H1 (cell line): ENCODE results near the gene RMC1. TPM values are rescaled to one million over a fixed set of nuclear protein-coding genes. Genes with fewer than 3 reads are reported as not detected.

Source experiments
- CTCF ChIA-PET: fragments of 300-600 bp; sonication (Branson Sonifier 250); formaldehyde crosslinking; loops from one replicate; lab custom pipeline; 2021; ENCODE audit not compliant: partially characterized antibody; lab: Charles Lee
- POLR2A ChIA-PET: fragments of 300-600 bp; sonication (Branson Sonifier 250); formaldehyde crosslinking; loops from one replicate; lab custom pipeline; 2021; ENCODE audit warnings: inconsistent platforms; ENCODE audit not compliant: partially characterized antibody; lab: Charles Lee
- DNase-seq, 2 experiments: peaks; one replicate each; pipeline versions ENCODE4 v3.0.0 to v3.0.0-alpha.2; 2010 to 2022; ENCODE audit warnings: low spot score in 2 of 2, low read depth in 1 of 2, mixed read lengths in 1 of 2
- FAIRE-seq: peaks from 2 replicates; lab custom pipeline; 2011; peaks lifted over from hg19 to GRCh38; lab: Jason Lieb, UNC
- H2AFZ ChIP-seq: 2 replicates; pipeline ENCODE4 v1.8.1; 2012; ENCODE audit warnings: low read length, inconsistent platforms
- H2AK5ac ChIP-seq: 2 replicates; pipeline ENCODE4 v1.6.1; 2013; ENCODE audit warnings: low read depth, low read length
- H2BK120ac ChIP-seq: replicated peaks from 2 replicates; pipeline ENCODE3; 2013; ENCODE audit warnings: low read depth, low read length, inconsistent platforms
- H2BK12ac ChIP-seq: 2 replicates; pipeline ENCODE4 v1.6.1; 2013; ENCODE audit warnings: low read depth, low read length
- H2BK15ac ChIP-seq: 2 replicates; pipeline ENCODE4 v1.6.1; 2013; ENCODE audit warnings: low read length
- H2BK20ac ChIP-seq: 2 replicates; pipeline ENCODE4 v1.6.1; 2013; ENCODE audit warnings: low read length
- H2BK5ac ChIP-seq: 2 replicates; pipeline ENCODE4 v1.6.1; 2013; ENCODE audit warnings: low read depth, low read length
- H3K14ac ChIP-seq: 2 replicates; pipeline ENCODE4 v1.6.1; 2013; ENCODE audit warnings: inconsistent platforms; ENCODE audit not compliant: insufficient read length
- H3K18ac ChIP-seq: 2 replicates; pipeline ENCODE4 v1.6.1; 2013; ENCODE audit warnings: low read length; ENCODE audit errors: extremely low read depth
- H3K23ac ChIP-seq: 2 replicates; pipeline ENCODE4 v1.6.1; 2013; ENCODE audit warnings: inconsistent platforms; ENCODE audit not compliant: insufficient read length
- H3K23me2 ChIP-seq: 2 replicates; pipeline ENCODE4 v1.6.1; 2013; ENCODE audit warnings: low read depth, low read length
- H3K27ac ChIP-seq: 2 replicates; pipeline ENCODE4 v1.6.1; 2011; ENCODE audit warnings: low read depth, low read length, inconsistent platforms
- H3K27me3 ChIP-seq, 4 experiments: replicated peaks in 1 of 4; 1 replicate in 1 of 4; 2 replicates in 3 of 4; pipeline versions ENCODE4 v1.6.1 to v1.8.1; 2011 to 2013; ENCODE audit warnings: low read length in 3 of 4, mild to moderate bottlenecking in 3 of 4, inconsistent platforms in 2 of 4, mixed read lengths in 2 of 4, moderate library complexity in 1 of 4; ENCODE audit not compliant: control insufficient read depth in 3 of 4, insufficient read depth in 3 of 4; ENCODE audit errors: extremely low read depth in 1 of 4
- H3K36me3 ChIP-seq, 4 experiments: 2 replicates each; pipeline versions ENCODE4 v1.6.1 to v1.8.1; 2011 to 2013; ENCODE audit warnings: mild to moderate bottlenecking in 4 of 4, low read length in 3 of 4, moderate library complexity in 2 of 4, control low read depth in 1 of 4, inconsistent platforms in 1 of 4; ENCODE audit not compliant: insufficient read depth in 4 of 4, control insufficient read depth in 2 of 4
- H3K4ac ChIP-seq: replicated peaks from 2 replicates; pipeline ENCODE3; 2013; ENCODE audit warnings: low read length, low read depth, mixed read lengths, inconsistent platforms; ENCODE audit not compliant: insufficient read length
- H3K4me1 ChIP-seq, 4 experiments: replicated peaks in 1 of 4; 1 replicate in 1 of 4; 2 replicates in 3 of 4; pipeline versions ENCODE4 v1.6.1 to v1.8.1; 2011 to 2013; ENCODE audit warnings: low read length in 3 of 4, inconsistent platforms in 2 of 4, mixed read lengths in 1 of 4; ENCODE audit not compliant: insufficient read depth in 4 of 4, control insufficient read depth in 3 of 4
- H3K4me2 ChIP-seq, 2 experiments: 2 replicates each; pipeline versions ENCODE4 v1.6.1 to v1.8.1; 2011 to 2013; ENCODE audit warnings: low read depth in 2 of 2, low read length in 2 of 2, control low read depth in 1 of 2, inconsistent platforms in 1 of 2, mild to moderate bottlenecking in 1 of 2; ENCODE audit not compliant: insufficient read depth in 1 of 2
- H3K4me3 ChIP-seq, 4 experiments: fragments of 200-600, 300-600 bp in 1 of 4; sonication (generic), shearing (Covaris generic), sonication (Bioruptor Twin) in 1 of 4; 2 replicates each; pipeline versions ENCODE4 v1.5.1 to v1.8.1; 2011 to 2016; ENCODE audit warnings: low read length in 4 of 4, low read depth in 3 of 4, control low read depth in 2 of 4, inconsistent platforms in 2 of 4, mild to moderate bottlenecking in 2 of 4, mixed read lengths in 1 of 4, moderate library complexity in 1 of 4; ENCODE audit not compliant: insufficient read depth in 2 of 4; ENCODE audit errors: extremely low read depth in 1 of 4
- H3K56ac ChIP-seq: replicated peaks from 2 replicates; pipeline ENCODE3; 2013; ENCODE audit warnings: low read depth, mild to moderate bottlenecking, mixed read lengths, low read length, inconsistent platforms; ENCODE audit not compliant: insufficient read length
- H3K79me1 ChIP-seq: 2 replicates; pipeline ENCODE4 v1.6.1; 2013; ENCODE audit warnings: low read depth, low read length, control low read depth
- H3K79me2 ChIP-seq, 2 experiments: 2 replicates each; pipeline versions ENCODE4 v1.6.1 to v1.8.1; 2012 to 2013; ENCODE audit warnings: low read length in 2 of 2, mild to moderate bottlenecking in 2 of 2, inconsistent platforms in 1 of 2; ENCODE audit not compliant: insufficient read depth in 2 of 2, control insufficient read depth in 1 of 2
- H3K9ac ChIP-seq, 4 experiments: replicated peaks in 1 of 4; 1 replicate in 1 of 4; 2 replicates in 3 of 4; pipeline versions ENCODE4 v1.6.1 to v1.8.1; 2011 to 2013; ENCODE audit warnings: low read depth in 3 of 4, low read length in 3 of 4, control low read depth in 2 of 4, mild to moderate bottlenecking in 2 of 4, moderate library complexity in 2 of 4, inconsistent platforms in 1 of 4; ENCODE audit errors: extremely low read depth in 1 of 4
- H3K9me3 ChIP-seq, 2 experiments: 2 replicates each; pipeline versions ENCODE4 v1.6.1 to v1.8.1; 2012 to 2013; ENCODE audit warnings: mild to moderate bottlenecking in 2 of 2, moderate library complexity in 2 of 2, control low read depth in 1 of 2, inconsistent platforms in 1 of 2, low read depth in 1 of 2, low read length in 1 of 2, mixed read lengths in 1 of 2; ENCODE audit not compliant: insufficient read depth in 2 of 2
- H4K20me1 ChIP-seq, 2 experiments: replicated peaks in 1 of 2; 2 replicates each; pipeline versions ENCODE3 to v1.8.1; 2011 to 2013; ENCODE audit warnings: inconsistent platforms in 2 of 2, low read length in 2 of 2, mild to moderate bottlenecking in 1 of 2; ENCODE audit not compliant: insufficient read depth in 2 of 2, control insufficient read depth in 1 of 2
- H4K5ac ChIP-seq: 2 replicates; pipeline ENCODE4 v1.6.1; 2013; ENCODE audit warnings: low read length, low read depth, mixed read lengths, inconsistent platforms; ENCODE audit not compliant: insufficient read length
- H4K8ac ChIP-seq: 2 replicates; pipeline ENCODE4 v1.8.0; 2013; ENCODE audit warnings: mild to moderate bottlenecking, moderate library complexity, low read length, inconsistent platforms; ENCODE audit not compliant: insufficient read depth; ENCODE audit errors: extremely low read depth
- H4K91ac ChIP-seq: replicated peaks from 2 replicates; pipeline ENCODE3; 2013; ENCODE audit warnings: low read length, mixed read lengths, inconsistent platforms; ENCODE audit not compliant: insufficient read length
- KDM5A ChIP-seq: fragments of 200-600 bp; IDR thresholded peaks from 2 replicates; pipeline ENCODE4 v1.7.1; 2012; ENCODE audit warnings: mild to moderate bottlenecking, low read length, inconsistent platforms, mixed read lengths
- POU5F1 ChIP-seq: IDR thresholded peaks from 2 replicates; pipeline ENCODE4 v1.6.1; 2011; ENCODE audit warnings: low read depth, mild to moderate bottlenecking, low read length, moderate library complexity
- RBBP5 ChIP-seq: IDR thresholded peaks from 2 replicates; pipeline ENCODE4 v1.7.1; 2012; ENCODE audit warnings: low read depth, mild to moderate bottlenecking, inconsistent platforms, low read length, moderate library complexity, borderline replicate concordance
- RXRA ChIP-seq: IDR thresholded peaks from 2 replicates; pipeline ENCODE4 v1.6.1; 2011; ENCODE audit warnings: low read depth, mild to moderate bottlenecking, low read length, moderate library complexity; ENCODE audit not compliant: insufficient read depth
- SAP30 ChIP-seq: fragments of 300-600 bp; sonication (generic); IDR thresholded peaks from 2 replicates; pipeline ENCODE4 v1.7.1; 2012; ENCODE audit warnings: low read length, moderate library complexity, mild to moderate bottlenecking, inconsistent platforms; ENCODE audit not compliant: insufficient read depth, insufficient replicate concordance
- SRF ChIP-seq: IDR thresholded peaks from 2 replicates; pipeline ENCODE4 v1.6.1; 2011; ENCODE audit warnings: mild to moderate bottlenecking, low read depth, low read length, moderate library complexity
- WGBS, 2 experiments: shearing (Covaris generic) in 1 of 2; methylation state at CpG; one replicate each; pipeline versions ENCODE4 v1.1.6 to v1.1.7; 2013 to 2015; ENCODE audit warnings: low lambda C conversion rate in 2 of 2, mixed read lengths in 2 of 2, inconsistent platforms in 1 of 2, low coverage in 1 of 2, missing lambda C conversion rate in 1 of 2; ENCODE audit not compliant: insufficient replicate concordance in 2 of 2, insufficient coverage in 1 of 2, insufficient read length in 1 of 2; ENCODE audit errors: extremely low coverage in 1 of 2, missing lambda C conversion rate in 1 of 2; 5-methylcytosine and 5-hydroxymethylcytosine counted together
- polyA plus RNA-seq, 7 experiments: library from polyadenylated mRNA; depleted of rRNA in 3 of 7; stranded (reverse) in 5 of 7; unstranded in 2 of 7; fragments of >200 nt in 5 of 7; fragments of 200-250 nt in 2 of 7; gene quantifications; 1 replicate in 5 of 7; 2 replicates in 1 of 7; 4 replicates in 1 of 7; pipeline versions ENCODE4 v1.2.1 to v1.2.3, GENCODE V29; 2011 to 2013; ENCODE audit warnings: missing spikeins in 2 of 7, mixed read lengths in 2 of 7
- total RNA-seq: library from RNA; stranded (reverse); fragmentation: NEBNext Ultra II Directional; extraction: Animal tissue kit (Norgen Biotek cat#: 25700); gene quantifications from 2 replicates; pipeline ENCODE4 v1.2.1, GENCODE V29; 2021

RMC1 gene
- total and polyA plus RNA-seq, 2 of the 8 experiments (the other 6 are each of a cell fraction or from before 2014, with no cell fraction given) = 16.4 to 20.1 TPM

DNA sequence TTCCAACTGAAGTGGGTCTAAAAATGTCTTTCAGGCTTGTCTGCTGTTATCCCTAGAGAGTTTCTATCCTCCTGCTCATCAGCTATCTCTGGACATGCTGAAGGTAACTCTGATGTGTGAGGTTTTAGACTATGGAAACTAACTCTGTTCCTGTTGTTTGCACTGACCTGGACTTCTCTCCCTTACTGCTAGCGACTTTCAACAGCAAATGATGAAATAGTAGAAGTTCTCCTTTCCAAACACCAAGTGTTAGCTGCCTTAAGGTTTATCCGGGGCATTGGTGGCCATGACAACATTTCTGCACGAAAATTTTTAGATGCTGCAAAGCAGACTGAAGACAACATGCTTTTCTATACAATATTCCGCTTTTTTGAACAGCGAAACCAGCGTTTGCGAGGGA, 26.9 kb downstream of the RMC1 start:
- no peak overlapping the region for H2BK120ac ChIP-seq
- H3K18ac ChIP-seq = no peak overlapping the region
- CTCF ChIA-PET = no interaction called here
- no peak overlapping the region for H3K4me2 ChIP-seq
- no peaks in the 10 kb centered on the region for H3K79me2 ChIP-seq
- no peaks in the 10 kb centered on the region for H3K79me1 ChIP-seq
- H2BK12ac ChIP-seq = no peak overlapping the region
- H3K36me3 ChIP-seq = peaks cover 17 to 84% (median 57%) of the 10 kb centered on the region in 4 experiments
- no peak overlapping the region for H3K4me3 ChIP-seq
- H2BK20ac ChIP-seq = no peak overlapping the region
- no peaks in the 10 kb centered on the region for H4K20me1 ChIP-seq
- no peaks in the 10 kb centered on the region for H3K4me1 ChIP-seq
- no peaks in the 10 kb centered on the region for H3K23me2 ChIP-seq
- no peak overlapping the region for H2BK15ac ChIP-seq
- TF ChIP-seq SRF (no peak), SAP30 (no peak), RBBP5 (no peak), KDM5A (no peak), RXRA (no peak), POU5F1 (no peak)
- TF ChIP-seq, all 59 proteins: peak for 0
- no peak overlapping the region for H4K5ac ChIP-seq
- H3K27me3 ChIP-seq = no peaks in the 10 kb centered on the region
- FAIRE-seq (no peak), DNase-seq (no peak)
- 94% methylated on average over 7 of the region's 7 CpGs; no CpG with 5 or more reads in 1 of the 2 experiments for WGBS, 2 experiments
- POLR2A ChIA-PET = no interaction called here
- no peak overlapping the region for H3K14ac ChIP-seq
- no peak overlapping the region for H2BK5ac ChIP-seq
- H4K8ac ChIP-seq = no peak overlapping the region
- no peak overlapping the region for H2AK5ac ChIP-seq
- H3K56ac ChIP-seq = no peak overlapping the region
- no peak overlapping the region for H3K23ac ChIP-seq
- H3K4ac ChIP-seq = no peak overlapping the region
- H3K9ac ChIP-seq = no peak overlapping the region
- H3K27ac ChIP-seq = no peak overlapping the region
- H2AFZ ChIP-seq = no peak overlapping the region
- no peak overlapping the region for H4K91ac ChIP-seq
- H3K9me3 ChIP-seq = no peaks in the 10 kb centered on the region
